Mesendoderm (in vitro differentiated cells): ENCODE measurements around the gene PCBP3.
"Not testable (repeated sequence)": the region's sequence is repeated elsewhere in the genome, so short reads cannot be mapped to it uniquely, and the experiment has no call there.

ENCODE experiments used
- DNase-seq: peaks from one replicate; pipeline ENCODE4 v3.0.0; 2013
- H2AK5ac ChIP-seq: 2 replicates; pipeline ENCODE4 v1.6.1; 2013; ENCODE audit warnings: low read length, inconsistent platforms
- H2BK120ac ChIP-seq: 2 replicates; pipeline ENCODE4 v1.6.1; 2013; ENCODE audit warnings: low read depth, mild to moderate bottlenecking, low read length, moderate library complexity, mixed read lengths
- H2BK15ac ChIP-seq: replicated peaks from 2 replicates; pipeline ENCODE4 v1.6.1; 2013; ENCODE audit warnings: low read depth, mild to moderate bottlenecking, moderate library complexity
- H2BK5ac ChIP-seq: 2 replicates; pipeline ENCODE4 v1.6.1; 2013; ENCODE audit warnings: low read length, inconsistent platforms
- H3K18ac ChIP-seq: 2 replicates; pipeline ENCODE4 v1.6.1; 2013; ENCODE audit warnings: mild to moderate bottlenecking, low read length, mixed read lengths
- H3K23ac ChIP-seq: one replicate; pipeline ENCODE4 v1.6.1; 2013; ENCODE audit warnings: low read length
- H3K27ac ChIP-seq: 2 replicates; pipeline ENCODE4 v1.5.1; 2013; ENCODE audit warnings: low read depth, mild to moderate bottlenecking, inconsistent platforms, low read length, moderate library complexity
- H3K27me3 ChIP-seq: 2 replicates; pipeline ENCODE4 v1.6.1; 2013; ENCODE audit warnings: low read length, control low read depth, mild to moderate bottlenecking, inconsistent platforms; ENCODE audit not compliant: insufficient read depth, poor library complexity
- H3K36me3 ChIP-seq: 2 replicates; pipeline ENCODE4 v1.6.1; 2013; ENCODE audit warnings: low read length, inconsistent platforms; ENCODE audit not compliant: control insufficient read depth, insufficient read depth
- H3K4ac ChIP-seq: one replicate; pipeline ENCODE4 v1.6.1; 2013; ENCODE audit warnings: low read depth, mild to moderate bottlenecking, low read length, moderate library complexity
- H3K4me1 ChIP-seq: 2 replicates; pipeline ENCODE4 v1.6.1; 2013; ENCODE audit warnings: low read depth, low read length, inconsistent platforms; ENCODE audit not compliant: control insufficient read depth
- H3K4me2 ChIP-seq: 2 replicates; pipeline ENCODE4 v1.6.1; 2013; ENCODE audit warnings: low read length
- H3K4me3 ChIP-seq: 2 replicates; pipeline ENCODE4 v1.5.1; 2013; ENCODE audit warnings: mild to moderate bottlenecking, low read length
- H3K56ac ChIP-seq: one replicate; pipeline ENCODE4 v1.6.1; 2013; ENCODE audit warnings: low read length
- H3K79me1 ChIP-seq: 2 replicates; pipeline ENCODE4 v1.6.1; 2013; ENCODE audit warnings: low read length, inconsistent platforms
- H3K79me2 ChIP-seq: 2 replicates; pipeline ENCODE4 v1.6.1; 2013; ENCODE audit warnings: mild to moderate bottlenecking, low read length; ENCODE audit not compliant: control insufficient read depth, insufficient read depth
- H3K9ac ChIP-seq: 2 replicates; pipeline ENCODE4 v1.6.1; 2013; ENCODE audit warnings: low read length, inconsistent platforms
- H4K5ac ChIP-seq: one replicate; pipeline ENCODE4 v1.6.1; 2013; ENCODE audit warnings: low read length
- H4K8ac ChIP-seq: one replicate; pipeline ENCODE4 v1.6.1; 2013; ENCODE audit warnings: low read depth, mild to moderate bottlenecking, control low read depth, low read length, moderate library complexity
- WGBS: extraction: QIAGEN DNeasy Blood & Tissue Kit; methylation state at CpG from one replicate; pipeline ENCODE4 v1.1.7; 2013; ENCODE audit warnings: low lambda C conversion rate, missing lambda C conversion rate; ENCODE audit not compliant: insufficient coverage; ENCODE audit errors: extremely low coverage; 5-methylcytosine and 5-hydroxymethylcytosine counted together

PCBP3 gene

GRCh38 chr21:45611296-45611695, 32.2 kb upstream of the PCBP3 start:
- WGBS: no CpG with 5 or more reads among the region's 12 CpGs
- Histone ChIP-seq H3K18ac (no peak overlapping the region), H3K4me1 (no peaks in the 10 kb centered on the region), H4K8ac (no peak overlapping the region), H3K79me1 (no peaks in the 10 kb centered on the region), H2BK5ac (no peak overlapping the region), H3K4ac (no peak overlapping the region), H3K4me2 (no peak overlapping the region), H3K27me3 (no peaks in the 10 kb centered on the region), H3K79me2 (no peaks in the 10 kb centered on the region), H3K36me3 (no peaks in the 10 kb centered on the region), H3K56ac (no peak overlapping the region), H2AK5ac (no peak overlapping the region), H3K27ac (no peak overlapping the region), H3K9ac (no peak overlapping the region), H3K23ac (no peak overlapping the region), H3K4me3 (no peak overlapping the region), H4K5ac (no peak overlapping the region), H2BK120ac (no peak overlapping the region), H2BK15ac (no peak overlapping the region)
- no peak for DNase-seq

GRCh38 chr21:45611939-45612664, 31.4 kb upstream of the PCBP3 start:
- Histone ChIP-seq H3K36me3 (no peaks in the 10 kb centered on the region), H3K4ac (no peak overlapping the region), H4K5ac (no peak overlapping the region), H3K9ac (no peak overlapping the region), H3K23ac (no peak overlapping the region), H2BK5ac (no peak overlapping the region), H3K27me3 (no peaks in the 10 kb centered on the region), H4K8ac (no peak overlapping the region), H3K4me3 (no peak overlapping the region), H2BK15ac (no peak overlapping the region), H3K79me1 (no peaks in the 10 kb centered on the region), H3K4me1 (no peaks in the 10 kb centered on the region), H3K27ac (no peak overlapping the region), H3K79me2 (no peaks in the 10 kb centered on the region), H3K56ac (no peak overlapping the region), H3K18ac (no peak overlapping the region), H2AK5ac (no peak overlapping the region), H3K4me2 (no peak overlapping the region), H2BK120ac (no peak overlapping the region)
- WGBS: no CpG with 5 or more reads among the region's 25 CpGs
- DNase-seq: no peak

- H3K79me2 ChIP-seq, H3K4ac ChIP-seq, H2AK5ac ChIP-seq, H4K8ac ChIP-seq, H3K23ac ChIP-seq, H3K4me3 ChIP-seq, H3K27ac ChIP-seq, H2BK5ac ChIP-seq, H3K56ac ChIP-seq, H3K9ac ChIP-seq, H3K4me2 ChIP-seq, H3K36me3 ChIP-seq, DNase-seq, H2BK120ac ChIP-seq, H2BK15ac ChIP-seq, H3K4me1 ChIP-seq, H3K18ac ChIP-seq, H4K5ac ChIP-seq, H3K27me3 ChIP-seq, H3K79me1 ChIP-seq: not testable (repeated sequence)
- no CpG with 5 or more reads among the region's 7 CpGs for WGBS
These were observed 30.9 kb upstream of the PCBP3 start for GRCh38 chr21:45612665-45613019.

- WGBS: no CpG with 5 or more reads among the region's 6 CpGs
- no peaks in the 10 kb centered on the region for H3K79me1 ChIP-seq
- no peak overlapping the region for H4K5ac ChIP-seq
- no peaks in the 10 kb centered on the region for H3K36me3 ChIP-seq
- no peak overlapping the region for H3K56ac ChIP-seq
- no peak overlapping the region for H3K4me3 ChIP-seq
- no peak overlapping the region for H3K18ac ChIP-seq
- H3K27me3 ChIP-seq: no peaks in the 10 kb centered on the region
- H2BK120ac ChIP-seq: no peak overlapping the region
- no peak overlapping the region for H4K8ac ChIP-seq
- no peak for DNase-seq
- H2BK5ac ChIP-seq: no peak overlapping the region
- no peak overlapping the region for H3K4ac ChIP-seq
- H3K4me1 ChIP-seq: no peaks in the 10 kb centered on the region
- no peak overlapping the region for H3K9ac ChIP-seq
- no peak overlapping the region for H2BK15ac ChIP-seq
- no peak overlapping the region for H3K23ac ChIP-seq
- H2AK5ac ChIP-seq: no peak overlapping the region
- H3K79me2 ChIP-seq: no peaks in the 10 kb centered on the region
- H3K27ac ChIP-seq: no peak overlapping the region
- H3K4me2 ChIP-seq: no peak overlapping the region
These were observed 30.1 kb upstream of the PCBP3 start for GRCh38 chr21:45613396-45613795.

GRCh38 chr21:45613881-45614280, 29.6 kb upstream of the PCBP3 start:
- no peak overlapping the region for H3K4me3 ChIP-seq
- no peaks in the 10 kb centered on the region for H3K36me3 ChIP-seq
- H3K27ac ChIP-seq: no peak overlapping the region

GRCh38 chr21:45615145-45615711, 28.3 kb upstream of the PCBP3 start:
- H3K4me1 ChIP-seq: no peaks in the 10 kb centered on the region
- no peak overlapping the region for H2BK5ac ChIP-seq
- H3K4ac ChIP-seq: no peak overlapping the region
- no peak overlapping the region for H2AK5ac ChIP-seq
- H3K36me3 ChIP-seq: no peaks in the 10 kb centered on the region
- no peak overlapping the region for H3K4me2 ChIP-seq
- no peak overlapping the region for H3K18ac ChIP-seq
- no peak overlapping the region for H3K4me3 ChIP-seq
- WGBS: no CpG with 5 or more reads among the region's 27 CpGs
- no peak overlapping the region for H3K56ac ChIP-seq
- no peak overlapping the region for H3K23ac ChIP-seq
- no peaks in the 10 kb centered on the region for H3K27me3 ChIP-seq
- no peak overlapping the region for H2BK120ac ChIP-seq
- H2BK15ac ChIP-seq: no peak overlapping the region
- no peaks in the 10 kb centered on the region for H3K79me2 ChIP-seq
- H3K27ac ChIP-seq: no peak overlapping the region
- H4K8ac ChIP-seq: no peak overlapping the region
- H3K79me1 ChIP-seq: no peaks in the 10 kb centered on the region
- no peak for DNase-seq
- H4K5ac ChIP-seq: no peak overlapping the region
- H3K9ac ChIP-seq: no peak overlapping the region

More at GRCh38 chr21:45613881-45614280, 29.6 kb upstream of the PCBP3 start:
- Histone ChIP-seq H3K18ac (no peak overlapping the region), H3K79me1 (no peaks in the 10 kb centered on the region), H4K5ac (no peak overlapping the region), H2AK5ac (no peak overlapping the region), H3K4ac (no peak overlapping the region), H3K56ac (no peak overlapping the region), H3K23ac (no peak overlapping the region), H3K27me3 (no peaks in the 10 kb centered on the region), H3K4me1 (no peaks in the 10 kb centered on the region), H3K9ac (no peak overlapping the region), H2BK120ac (no peak overlapping the region), H4K8ac (no peak overlapping the region), H2BK5ac (no peak overlapping the region), H3K4me2 (no peak overlapping the region), H2BK15ac (no peak overlapping the region), H3K79me2 (no peaks in the 10 kb centered on the region)
- no CpG with 5 or more reads among the region's 9 CpGs for WGBS
- no peak for DNase-seq
